Loucy (cell line): ENCODE measurements around the gene PTPRK.

ENCODE experiments used
- H2AFZ ChIP-seq: fragments of 200-600 bp; sonication (generic); 2 replicates; pipeline ENCODE4 v1.6.0; 2016; ENCODE audit warnings: antibody characterized with exemption, mild to moderate bottlenecking, low read length, moderate library complexity
- H3F3A ChIP-seq: fragments of 200-600 bp; 2 replicates; pipeline ENCODE4 v1.6.0; 2016; ENCODE audit warnings: antibody characterized with exemption, low read depth, mild to moderate bottlenecking
- H3K27me3 ChIP-seq: fragments of 200-600 bp; sonication (generic); 2 replicates; pipeline ENCODE4 v1.6.1; 2014; ENCODE audit warnings: low read length, mild to moderate bottlenecking; ENCODE audit not compliant: insufficient read depth, poor library complexity, severe bottlenecking
- H3K36me3 ChIP-seq: fragments of 200-600 bp; sonication (generic); 2 replicates; pipeline ENCODE4 v1.6.1; 2016; ENCODE audit warnings: low read length; ENCODE audit not compliant: insufficient read depth
- H3K4me1 ChIP-seq: fragments of 200-600 bp; sonication (generic); 2 replicates; pipeline ENCODE4 v1.5.1; 2014; ENCODE audit warnings: low read length, mild to moderate bottlenecking; ENCODE audit not compliant: insufficient read depth, poor library complexity, severe bottlenecking
- H3K4me2 ChIP-seq: fragments of 200-600 bp; sonication (generic); 2 replicates; pipeline ENCODE4 v1.6.0; 2014; ENCODE audit warnings: antibody characterized with exemption, low read length, low read depth, mild to moderate bottlenecking; ENCODE audit not compliant: poor library complexity, severe bottlenecking
- H3K4me3 ChIP-seq: fragments of 200-600 bp; sonication (generic); 2 replicates; pipeline ENCODE4 v1.5.1; 2014; ENCODE audit warnings: low read length, mild to moderate bottlenecking, mixed read lengths; ENCODE audit not compliant: poor library complexity, severe bottlenecking
- H3K79me2 ChIP-seq: fragments of 200-600 bp; sonication (generic); 2 replicates; pipeline ENCODE4 v1.6.1; 2014; ENCODE audit warnings: low read length; ENCODE audit not compliant: insufficient read depth
- H3K9ac ChIP-seq: fragments of 200-600 bp; sonication (generic); 2 replicates; pipeline ENCODE4 v1.6.0; 2014; ENCODE audit warnings: mild to moderate bottlenecking, low read depth, low read length, moderate library complexity; ENCODE audit not compliant: poor library complexity, severe bottlenecking
- H3K9me2 ChIP-seq: fragments of 200-600 bp; sonication (generic); replicated peaks from 2 replicates; pipeline ENCODE4 v1.6.1; 2016; ENCODE audit warnings: low read depth, low read length, mixed read lengths
- H3K9me3 ChIP-seq: fragments of 200-600 bp; sonication (generic); 2 replicates; pipeline ENCODE4 v1.6.1; 2014; ENCODE audit warnings: mild to moderate bottlenecking, antibody characterized with exemption, low read length, low read depth; ENCODE audit not compliant: insufficient read depth
- H4K20me1 ChIP-seq: fragments of 200-600 bp; sonication (generic); 2 replicates; pipeline ENCODE4 v1.6.0; 2014; ENCODE audit warnings: antibody characterized with exemption, low read length, mild to moderate bottlenecking; ENCODE audit not compliant: insufficient read depth, poor library complexity, severe bottlenecking
- CTCF ChIP-seq: fragments of 200-600 bp; sonication (generic); conservative IDR thresholded peaks from 2 replicates; pipeline ENCODE4 v1.5.1; 2014; ENCODE audit warnings: mild to moderate bottlenecking, antibody characterized with exemption, low read length
- EZH2phosphoT487 ChIP-seq: fragments of 200-600 bp; IDR thresholded peaks from 2 replicates; pipeline ENCODE4 v1.6.1; 2018; ENCODE audit warnings: antibody characterized with exemption, mild to moderate bottlenecking, moderate library complexity, borderline replicate concordance

PTPRK gene

GRCh38 chr6:128233531-128233930 lies 286.9 kb downstream of the PTPRK start:
- Histone ChIP-seq H3F3A (no peaks in the 10 kb centered on the region), H3K9ac (no peak overlapping the region), H2AFZ (no peak overlapping the region), H3K4me3 (no peak overlapping the region), H3K9me2 (no peaks in the 10 kb centered on the region), H3K79me2 (no peaks in the 10 kb centered on the region), H3K27me3 (no peaks in the 10 kb centered on the region), H3K4me1 (no peaks in the 10 kb centered on the region), H3K9me3 (no peaks in the 10 kb centered on the region), H4K20me1 (no peaks in the 10 kb centered on the region), H3K4me2 (no peak overlapping the region), H3K36me3 (no peaks in the 10 kb centered on the region)
- TF ChIP-seq EZH2phosphoT487, result no peak
- TF ChIP-seq CTCF, result no peak

- no peaks in the 10 kb centered on the region for H3K4me1 ChIP-seq
- H4K20me1 ChIP-seq, result no peaks in the 10 kb centered on the region
- no peak overlapping the region for H3K9ac ChIP-seq
- no peaks in the 10 kb centered on the region for H3F3A ChIP-seq
- H3K36me3 ChIP-seq, result no peaks in the 10 kb centered on the region
- no peak overlapping the region for H3K4me3 ChIP-seq
- no peaks in the 10 kb centered on the region for H3K27me3 ChIP-seq
- H3K9me3 ChIP-seq, result no peaks in the 10 kb centered on the region
- no peak overlapping the region for H2AFZ ChIP-seq
- no peak for TF ChIP-seq CTCF
- TF ChIP-seq EZH2phosphoT487, result no peak
- H3K9me2 ChIP-seq, result no peaks in the 10 kb centered on the region
- no peak overlapping the region for H3K4me2 ChIP-seq
- H3K79me2 ChIP-seq, result no peaks in the 10 kb centered on the region
These were observed 290.0 kb downstream of the PTPRK start for GRCh38 chr6:128230267-128230989.

DNA sequence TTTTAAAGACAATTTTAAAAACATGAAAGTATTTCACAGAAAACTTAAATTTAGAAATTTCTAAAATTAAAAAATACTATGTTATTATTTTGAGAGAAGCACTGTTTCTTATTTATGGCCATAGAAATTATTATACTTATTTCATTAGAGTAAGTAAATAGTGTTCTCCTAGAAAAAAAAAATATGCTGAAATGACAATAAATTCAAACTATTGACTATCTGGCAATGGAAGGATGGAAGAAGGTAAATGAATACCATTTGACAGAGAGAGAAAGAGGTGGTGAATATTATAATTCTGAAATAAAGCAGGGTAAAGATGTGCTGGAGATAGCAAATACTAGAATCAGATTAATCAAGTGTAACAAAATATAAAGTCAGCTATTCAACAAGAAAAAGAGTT lies 294.8 kb downstream of the PTPRK start:
- Histone ChIP-seq H3F3A (no peaks in the 10 kb centered on the region), H3K4me3 (no peak overlapping the region), H2AFZ (no peak overlapping the region), H3K4me1 (no peaks in the 10 kb centered on the region), H3K9me3 (no peaks in the 10 kb centered on the region), H3K9me2 (no peaks in the 10 kb centered on the region), H3K9ac (no peak overlapping the region), H3K79me2 (no peaks in the 10 kb centered on the region), H3K36me3 (no peaks in the 10 kb centered on the region), H4K20me1 (no peaks in the 10 kb centered on the region), H3K27me3 (no peaks in the 10 kb centered on the region), H3K4me2 (no peak overlapping the region)
- TF ChIP-seq CTCF, result no peak
